Keratinocyte (primary cell): ENCODE data around the gene ABLIM2. TPM values are rescaled to one million over a fixed set of nuclear protein-coding genes. Genes with fewer than 3 reads are reported as not detected.

Source experiments
- DNase-seq: peaks from one replicate; pipeline ENCODE4 v3.0.0-alpha.2; 2011; ENCODE audit warnings: low read depth, missing footprints, low spot score
- FAIRE-seq: peaks from 2 replicates; lab custom pipeline; 2011; peaks lifted over from hg19 to GRCh38; lab: Jason Lieb, UNC
- H2AFZ ChIP-seq: 2 replicates; pipeline ENCODE4 v1.6.0; 2012; ENCODE audit warnings: low read length, control low read depth, inconsistent platforms; ENCODE audit not compliant: control insufficient read depth
- H3K27ac ChIP-seq: 2 replicates; pipeline ENCODE4 v1.5.1; 2011; ENCODE audit warnings: low read length; ENCODE audit not compliant: control insufficient read depth, insufficient read depth
- H3K27me3 ChIP-seq: 3 replicates; pipeline ENCODE4 v1.6.0; 2011; ENCODE audit warnings: low read length; ENCODE audit not compliant: control insufficient read depth, insufficient read depth; ENCODE audit errors: extremely low read depth
- H3K36me3 ChIP-seq, 2 experiments: 2 replicates in 1 of 2; 3 replicates in 1 of 2; pipeline ENCODE4 v1.5.1; 2011; ENCODE audit warnings: low read length in 2 of 2, mild to moderate bottlenecking in 1 of 2; ENCODE audit not compliant: control insufficient read depth in 2 of 2, insufficient read depth in 2 of 2; ENCODE audit errors: extremely low read depth in 1 of 2
- H3K4me1 ChIP-seq: 3 replicates; pipeline ENCODE4 v1.5.1; 2011; ENCODE audit warnings: low read length; ENCODE audit not compliant: control insufficient read depth, insufficient read depth; ENCODE audit errors: extremely low read depth
- H3K4me2 ChIP-seq: 3 replicates; pipeline ENCODE4 v1.6.0; 2011; ENCODE audit warnings: low read depth, low read length; ENCODE audit not compliant: control insufficient read depth, insufficient read depth; ENCODE audit errors: extremely low read depth
- H3K4me3 ChIP-seq, 3 experiments: fragments of 200-600 bp in 1 of 3; sonication (generic) in 1 of 3; 2 replicates in 2 of 3; 3 replicates in 1 of 3; pipeline ENCODE4 v1.5.1; 2011 to 2016; ENCODE audit warnings: low read length in 3 of 3, mild to moderate bottlenecking in 3 of 3, control low read depth in 2 of 3, inconsistent platforms in 1 of 3, low read depth in 1 of 3, mixed read lengths in 1 of 3, mixed run types in 1 of 3, moderate library complexity in 1 of 3; ENCODE audit not compliant: control insufficient read depth in 2 of 3, insufficient read depth in 2 of 3; ENCODE audit errors: extremely low read depth in 1 of 3
- H3K79me2 ChIP-seq: 2 replicates; pipeline ENCODE4 v1.6.0; 2012; ENCODE audit warnings: low read length; ENCODE audit not compliant: control insufficient read depth, insufficient read depth
- H3K9ac ChIP-seq: 3 replicates; pipeline ENCODE4 v1.6.0; 2011; ENCODE audit warnings: low read length; ENCODE audit not compliant: control insufficient read depth, insufficient read depth; ENCODE audit errors: extremely low read depth
- H3K9me1 ChIP-seq: 3 replicates; pipeline ENCODE4 v1.6.0; 2011; ENCODE audit warnings: low read length; ENCODE audit not compliant: control insufficient read depth, insufficient read depth; ENCODE audit errors: extremely low read depth
- H3K9me3 ChIP-seq: 2 replicates; pipeline ENCODE4 v1.5.1; 2012; ENCODE audit warnings: low read depth, low read length; ENCODE audit not compliant: control insufficient read depth
- H4K20me1 ChIP-seq: 3 replicates; pipeline ENCODE4 v1.6.0; 2011; ENCODE audit warnings: low read length; ENCODE audit not compliant: control insufficient read depth, insufficient read depth; ENCODE audit errors: extremely low read depth
- EZH2 ChIP-seq: IDR thresholded peaks from one replicate; pipeline ENCODE4 v1.6.1; 2012; ENCODE audit warnings: inconsistent platforms, mild to moderate bottlenecking, low read length, moderate library complexity
- dilution Hi-C: fragments of 300-500 bp; cut with MboI; formaldehyde crosslinking; loops from one replicate; pipeline ENCODE4 v1.7.0; 2020; ENCODE audit warnings: low sequenced_read_pairs; ENCODE audit not compliant: extremely low pct_ligation_motif_present
- polyA plus RNA-seq, 5 experiments: library from polyadenylated mRNA; depleted of rRNA in 3 of 5; stranded (reverse) in 3 of 5; stranded (forward) in 1 of 5; unstranded in 1 of 5; fragments of >200 nt; gene quantifications; 1 replicate in 1 of 5; 2 replicates in 3 of 5; 3 replicates in 1 of 5; pipeline versions ENCODE4 v1.2.1 to v1.2.3, GENCODE V29; 2011 to 2012; ENCODE audit warnings: missing spikeins in 2 of 5, low read depth in 1 of 5, low replicate concordance in 1 of 5
- TF ChIP-seq, protein P1 (sequence below), 3 experiments: IDR thresholded peaks in 1 of 3; conservative IDR thresholded peaks in 1 of 3; optimal IDR thresholded peaks in 1 of 3; 2 replicates in 2 of 3; 3 replicates in 1 of 3; pipeline versions ENCODE3 to v1.5.1; 2011; ENCODE audit warnings: low read length in 3 of 3, mild to moderate bottlenecking in 3 of 3, moderate library complexity in 2 of 3, control low read depth in 1 of 3, inconsistent platforms in 1 of 3; ENCODE audit not compliant: insufficient read depth in 2 of 3; ENCODE audit errors: extremely low read depth in 1 of 3

ABLIM2 gene
- polyA plus RNA-seq, 1 donor (not counting 4 experiments of a cell fraction or from before 2014, with no cell fraction given), result 0.94 TPM

GRCh38 chr4:8025668-8026067 is 132.9 kb downstream of the ABLIM2 start:
- dilution Hi-C loops, result no loop called here

DNA sequence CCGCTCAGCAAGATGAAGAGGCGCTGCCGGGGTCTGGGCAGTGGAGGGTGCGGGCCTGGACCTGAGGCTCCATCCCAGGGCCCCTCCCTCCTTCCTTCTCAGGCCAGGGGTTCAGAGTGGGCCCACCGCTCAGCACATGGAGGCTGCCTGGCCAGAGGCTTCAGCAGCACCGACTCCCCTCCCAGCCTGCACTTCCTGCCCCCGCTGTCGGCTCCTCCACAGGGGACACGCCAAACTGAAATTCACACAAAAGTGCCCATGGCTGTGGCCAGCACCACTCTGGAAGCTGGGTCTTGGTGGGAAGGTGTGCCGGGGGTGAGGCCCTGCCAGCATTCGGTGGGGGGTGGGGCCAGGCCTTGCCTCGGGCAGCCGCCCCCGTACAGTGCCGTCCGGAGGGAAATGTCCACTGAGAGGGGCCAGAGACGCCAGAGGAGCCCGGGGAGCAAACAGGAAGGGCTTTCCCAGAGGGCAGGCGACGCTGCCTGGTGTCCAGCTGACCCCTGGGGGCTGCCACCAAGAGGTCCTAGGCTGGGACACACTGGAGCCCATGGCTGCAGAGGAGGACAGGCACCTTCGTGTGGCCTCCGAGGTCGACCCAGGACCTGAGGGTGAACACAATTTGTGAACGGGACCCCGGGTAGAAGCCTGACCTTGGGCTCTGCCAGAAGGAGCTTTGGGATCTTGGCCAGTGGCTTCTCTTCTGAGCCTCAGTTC is 134.4 kb downstream of the ABLIM2 start:
- H2AFZ ChIP-seq, result no peak overlapping the region
- dilution Hi-C loops, result no loop called here
- H3K9me3 ChIP-seq, result no peaks in the 10 kb centered on the region
- no peaks in the 10 kb centered on the region for H3K79me2 ChIP-seq
- H3K27me3 ChIP-seq, result peaks cover 21% of the 10 kb centered on the region
- H3K4me1 ChIP-seq, result peaks cover 11% of the 10 kb centered on the region
- no peak overlapping the region for H3K27ac ChIP-seq
- no peaks in the 10 kb centered on the region for H3K9me1 ChIP-seq
- H3K36me3 ChIP-seq, result no peaks in the 10 kb centered on the region
- TF ChIP-seq, protein P1, sequence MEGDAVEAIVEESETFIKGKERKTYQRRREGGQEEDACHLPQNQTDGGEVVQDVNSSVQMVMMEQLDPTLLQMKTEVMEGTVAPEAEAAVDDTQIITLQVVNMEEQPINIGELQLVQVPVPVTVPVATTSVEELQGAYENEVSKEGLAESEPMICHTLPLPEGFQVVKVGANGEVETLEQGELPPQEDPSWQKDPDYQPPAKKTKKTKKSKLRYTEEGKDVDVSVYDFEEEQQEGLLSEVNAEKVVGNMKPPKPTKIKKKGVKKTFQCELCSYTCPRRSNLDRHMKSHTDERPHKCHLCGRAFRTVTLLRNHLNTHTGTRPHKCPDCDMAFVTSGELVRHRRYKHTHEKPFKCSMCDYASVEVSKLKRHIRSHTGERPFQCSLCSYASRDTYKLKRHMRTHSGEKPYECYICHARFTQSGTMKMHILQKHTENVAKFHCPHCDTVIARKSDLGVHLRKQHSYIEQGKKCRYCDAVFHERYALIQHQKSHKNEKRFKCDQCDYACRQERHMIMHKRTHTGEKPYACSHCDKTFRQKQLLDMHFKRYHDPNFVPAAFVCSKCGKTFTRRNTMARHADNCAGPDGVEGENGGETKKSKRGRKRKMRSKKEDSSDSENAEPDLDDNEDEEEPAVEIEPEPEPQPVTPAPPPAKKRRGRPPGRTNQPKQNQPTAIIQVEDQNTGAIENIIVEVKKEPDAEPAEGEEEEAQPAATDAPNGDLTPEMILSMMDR (optimal IDR thresholded peaks at IDR 0.05 in 1 of 3, IDR thresholded peaks at IDR 0.05 in 1 of 3, conservative IDR thresholded peaks at IDR 0.05 in 1 of 3; ENCODE audit: extremely low read depth in 1 of 3, insufficient read depth in 2 of 3, low read length in 3 of 3), result no peak
- FAIRE-seq (no peak), DNase-seq (no peak)
- H4K20me1 ChIP-seq, result no peaks in the 10 kb centered on the region
- no peak overlapping the region for H3K9ac ChIP-seq
- no peak overlapping the region for H3K4me2 ChIP-seq
- H3K4me3 ChIP-seq, result no peak overlapping the region

More at GRCh38 chr4:8025668-8026067, 132.9 kb downstream of the ABLIM2 start:
- no peaks in the 10 kb centered on the region for H3K9me1 ChIP-seq
- no peak overlapping the region for H3K4me2 ChIP-seq
- no peak for TF ChIP-seq EZH2
- TF ChIP-seq, protein P1 (optimal IDR thresholded peaks at IDR 0.05 in 1 of 3, IDR thresholded peaks at IDR 0.05 in 1 of 3, conservative IDR thresholded peaks at IDR 0.05 in 1 of 3; ENCODE audit: extremely low read depth in 1 of 3, insufficient read depth in 2 of 3, low read length in 3 of 3), result no peak
- H2AFZ ChIP-seq, result no peak overlapping the region
- peaks cover 16% of the 10 kb centered on the region for H3K4me1 ChIP-seq
- no peak overlapping the region for H3K9ac ChIP-seq
- no peaks in the 10 kb centered on the region for H4K20me1 ChIP-seq
- no peaks in the 10 kb centered on the region for H3K79me2 ChIP-seq
- H3K27ac ChIP-seq, result no peak overlapping the region
- FAIRE-seq (no peak), DNase-seq (no peak)
- no peaks in the 10 kb centered on the region for H3K36me3 ChIP-seq
- peaks cover 16% of the 10 kb centered on the region for H3K27me3 ChIP-seq
- no peak overlapping the region for H3K4me3 ChIP-seq
- no peaks in the 10 kb centered on the region for H3K9me3 ChIP-seq
